Lower lobe of right lung (tissue), 2 donors: ENCODE results near the gene KLK5. TPM values are rescaled to one million over a fixed set of nuclear protein-coding genes. Genes with fewer than 3 reads are reported as not detected.
A peak's percentile ranks its signal among the peaks of the same experiment; 100 is the strongest.
"Not testable (repeated sequence)": the region's sequence is repeated elsewhere in the genome, so short reads cannot be mapped to it uniquely, and the experiment has no call there.

Experiments used
- ATAC-seq, 2 donors: fragments of 200-7000 bp; cut with Tn5 transposase; one replicate each; pipeline ENCODE4 v1.9.1; 2020 to 2022; ENCODE audit warnings: mild to moderate bottlenecking in 2 of 2, moderate library complexity in 2 of 2
- DNase-seq: peaks from one replicate; pipeline ENCODE4 v3.0.0-alpha.2; 2020
- H3K27ac ChIP-seq: fragments of 200-600 bp; one replicate; pipeline ENCODE4 v1.8.0; 2022
- H3K27me3 ChIP-seq: fragments of 200-600 bp; one replicate; pipeline ENCODE4 v1.8.0; 2022; ENCODE audit warnings: low read depth
- H3K36me3 ChIP-seq: fragments of 200-600 bp; one replicate; pipeline ENCODE4 v1.8.0; 2022; ENCODE audit warnings: mild to moderate bottlenecking
- H3K4me1 ChIP-seq: fragments of 200-600 bp; one replicate; pipeline ENCODE4 v1.8.0; 2022
- H3K4me3 ChIP-seq: fragments of 200-600 bp; one replicate; pipeline ENCODE4 v1.8.0; 2022; ENCODE audit warnings: mild to moderate bottlenecking
- H3K9me3 ChIP-seq: fragments of 200-600 bp; one replicate; pipeline ENCODE4 v1.8.0; 2022
- CTCF ChIP-seq: fragments of 200-600 bp; IDR thresholded peaks from one replicate; pipeline ENCODE4 v1.8.0; 2022; ENCODE audit warnings: antibody characterized with exemption, mild to moderate bottlenecking
- intact Hi-C: fragments of 100-400 bp; cut with DNase I; formaldehyde crosslinking; loops from one replicate; pipeline ENCODE4 v1.11.0; 2022
- total RNA-seq: library from RNA; stranded (reverse); fragmentation: NEBNext Ultra II Directional; extraction: Animal tissue kit (Norgen Biotek cat#: 25700); gene quantifications from one replicate; pipeline ENCODE4 v1.2.1, GENCODE V29; 2021
- donor health status: DM: no; HTN: yes; CAD: no; lungs with severe emphysema.

Gene KLK5
- total RNA-seq, 1 donor from 2014 or later: not detected

- intact Hi-C loops: no loop called here
- no peaks in the 10 kb centered on the region for H3K36me3 ChIP-seq
- H3K27me3 ChIP-seq: peaks cover 35% of the 10 kb centered on the region
- H3K9me3 ChIP-seq: no peaks in the 10 kb centered on the region
- TF ChIP-seq CTCF: no peak
- DNase-seq (no peak), ATAC-seq (no peak)
- H3K4me3 ChIP-seq: no peak overlapping the region
- H3K4me1 ChIP-seq: no peaks in the 10 kb centered on the region
- H3K27ac ChIP-seq: no peak overlapping the region
Observed at GRCh38 chr19:50998061-50998460, 45.2 kb upstream of the KLK5 start.

DNA sequence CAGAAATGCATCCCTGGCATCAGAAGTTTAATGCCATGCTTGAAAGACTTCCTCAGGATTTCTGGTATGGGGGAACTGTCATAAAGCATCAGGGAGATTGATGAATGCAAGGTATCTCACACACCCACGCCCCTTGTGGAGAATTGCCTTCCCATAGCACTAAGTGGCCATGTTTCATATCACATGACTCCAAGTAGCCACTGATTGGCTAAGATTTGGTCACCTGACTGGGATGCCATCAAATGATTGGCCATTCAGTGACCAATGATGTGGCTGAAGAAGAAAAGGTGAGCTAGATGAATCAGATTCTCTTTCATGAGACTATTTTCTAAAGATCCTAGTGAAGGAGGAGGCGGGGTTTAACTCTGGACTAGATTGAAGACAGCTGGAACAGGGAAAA lies 41.3 kb upstream of the KLK5 start:
- H3K27ac ChIP-seq: no peak overlapping the region
- DNase-seq (no peak), ATAC-seq (no peak)
- intact Hi-C loops: no loop called here
- H3K27me3 ChIP-seq: peaks cover 1% of the 10 kb centered on the region
- H3K36me3 ChIP-seq: no peaks in the 10 kb centered on the region
- no peaks in the 10 kb centered on the region for H3K4me1 ChIP-seq
- no peaks in the 10 kb centered on the region for H3K9me3 ChIP-seq
- no peak overlapping the region for H3K4me3 ChIP-seq
- TF ChIP-seq CTCF: no peak

DNA sequence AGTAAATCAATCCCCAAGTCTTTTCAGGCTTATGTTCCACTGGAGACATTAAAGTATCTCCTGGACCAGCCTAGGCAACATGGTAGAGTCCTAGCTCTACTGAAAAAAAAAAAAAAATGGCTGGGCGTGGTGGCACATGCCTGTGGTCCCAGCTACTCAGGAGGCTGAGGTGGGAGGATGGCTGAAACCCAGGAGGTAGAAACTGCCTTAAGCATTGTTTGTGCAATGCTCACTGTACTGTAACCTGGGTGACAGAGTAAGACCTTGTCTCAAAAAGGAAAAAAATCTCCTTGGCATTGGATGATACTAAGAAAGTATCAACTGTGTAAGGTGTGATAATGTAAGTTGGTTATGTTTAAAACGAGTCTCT lies 39.8 kb upstream of the KLK5 start:
- H3K4me3 ChIP-seq: no peak overlapping the region
- no peak for ATAC-seq
- H3K27ac ChIP-seq: no peak overlapping the region

DNA sequence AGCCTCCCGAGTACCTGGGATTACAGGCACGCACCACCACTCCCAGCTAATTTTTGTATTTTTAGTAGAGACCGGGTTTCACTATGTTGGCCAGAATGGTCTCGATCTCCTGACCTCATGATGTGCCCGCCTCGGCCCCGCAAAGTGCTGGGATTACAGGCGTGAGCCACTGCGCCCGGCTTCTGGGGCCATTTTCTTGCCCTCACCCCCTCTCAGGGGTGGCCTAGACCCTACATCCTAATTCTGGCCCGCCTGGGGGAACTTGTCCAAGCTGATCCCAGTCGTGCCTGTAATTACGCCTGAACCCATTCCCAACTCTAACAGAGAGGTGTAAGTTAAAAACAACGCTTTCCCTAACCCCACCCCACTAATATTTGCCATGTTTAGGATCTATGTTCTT lies 31.6 kb upstream of the KLK5 start:
- H3K4me3 ChIP-seq, H3K27ac ChIP-seq, DNase-seq, H3K4me1 ChIP-seq, H3K9me3 ChIP-seq, H3K36me3 ChIP-seq, intact Hi-C loops, ATAC-seq: not testable (repeated sequence)
- H3K27me3 ChIP-seq: peaks cover 18% of the 10 kb centered on the region

More for the DNA sequence above, 39.8 kb upstream of the KLK5 start:
- Histone ChIP-seq H3K4me1 (no peaks in the 10 kb centered on the region), H3K9me3 (no peaks in the 10 kb centered on the region), H3K27me3 (peaks cover 4% of the 10 kb centered on the region), H3K36me3 (no peaks in the 10 kb centered on the region)
- intact Hi-C loops: no loop called here
- TF ChIP-seq CTCF: no peak
- no peak for DNase-seq

GRCh38 chr19:50983625-50984292 lies 30.9 kb upstream of the KLK5 start, which contains the start of gene KLK7:
Gene KLK7 (minus strand): TSS chr19:50983917. CDS start chr19:50982399, 1,518 bp downstream.
- TF ChIP-seq CTCF: no peak
- Histone ChIP-seq H3K27me3 (peaks cover 20% of the 10 kb centered on the region), H3K36me3 (no peaks in the 10 kb centered on the region), H3K4me1 (no peaks in the 10 kb centered on the region), H3K9me3 (no peaks in the 10 kb centered on the region), H3K27ac (no peak within 1 kb of the TSS), H3K4me3 (no peak within 1 kb of the TSS)
- intact Hi-C loops: no loop called here
- DNase-seq (no peak), ATAC-seq (no peak)

GRCh38 chr19:50982186-50982585 lies 29.3 kb upstream of the KLK5 start:
- no peak for DNase-seq
- Histone ChIP-seq H3K27me3 (peaks cover 20% of the 10 kb centered on the region), H3K4me1 (no peaks in the 10 kb centered on the region), H3K4me3 (no peak overlapping the region), H3K9me3 (no peaks in the 10 kb centered on the region), H3K27ac (no peak overlapping the region), H3K36me3 (no peaks in the 10 kb centered on the region)
- intact Hi-C loops: no loop called here
- TF ChIP-seq CTCF: no peak
- peak in 1 of 2 donors; percentile 9 for ATAC-seq
